DOHH2 (cell line): Measurements from ENCODE around the gene HSD3B1.

Experiments used
- EZH2phosphoT487 ChIP-seq: fragments of 200-600 bp; sonication (generic); IDR thresholded peaks from 2 replicates; pipeline ENCODE4 v1.6.1; 2017; ENCODE audit warnings: borderline replicate concordance, mild to moderate bottlenecking, antibody characterized with exemption, low read length, moderate library complexity, mixed read lengths
- TF ChIP-seq, protein P1 (sequence below): fragments of 200-600 bp; sonication (generic); IDR thresholded peaks from one replicate; pipeline ENCODE4 v1.5.1; 2014; ENCODE audit warnings: antibody characterized with exemption, mild to moderate bottlenecking, low read depth, low read length; ENCODE audit not compliant: poor library complexity, severe bottlenecking

DNA sequence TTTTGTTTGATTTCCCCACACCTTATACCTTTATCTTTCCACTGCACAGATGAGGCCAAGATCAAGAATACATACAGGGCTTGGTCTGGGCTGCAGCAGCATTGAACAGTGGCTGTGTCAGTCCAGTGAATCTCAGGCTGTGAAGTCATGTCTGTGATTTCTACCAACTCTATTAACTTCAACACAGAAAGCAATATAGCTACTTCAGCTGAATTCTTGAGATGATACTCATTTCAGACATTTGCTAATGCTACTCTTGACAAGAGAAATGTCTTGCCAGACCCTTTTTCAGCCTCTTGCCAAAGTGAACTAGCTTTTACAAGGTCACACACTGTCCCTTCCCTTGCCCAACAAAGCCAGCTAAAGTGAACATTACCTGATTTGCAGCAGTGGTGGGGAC is 25.1 kb upstream of the HSD3B1 start:
- TF ChIP-seq, protein P1, sequence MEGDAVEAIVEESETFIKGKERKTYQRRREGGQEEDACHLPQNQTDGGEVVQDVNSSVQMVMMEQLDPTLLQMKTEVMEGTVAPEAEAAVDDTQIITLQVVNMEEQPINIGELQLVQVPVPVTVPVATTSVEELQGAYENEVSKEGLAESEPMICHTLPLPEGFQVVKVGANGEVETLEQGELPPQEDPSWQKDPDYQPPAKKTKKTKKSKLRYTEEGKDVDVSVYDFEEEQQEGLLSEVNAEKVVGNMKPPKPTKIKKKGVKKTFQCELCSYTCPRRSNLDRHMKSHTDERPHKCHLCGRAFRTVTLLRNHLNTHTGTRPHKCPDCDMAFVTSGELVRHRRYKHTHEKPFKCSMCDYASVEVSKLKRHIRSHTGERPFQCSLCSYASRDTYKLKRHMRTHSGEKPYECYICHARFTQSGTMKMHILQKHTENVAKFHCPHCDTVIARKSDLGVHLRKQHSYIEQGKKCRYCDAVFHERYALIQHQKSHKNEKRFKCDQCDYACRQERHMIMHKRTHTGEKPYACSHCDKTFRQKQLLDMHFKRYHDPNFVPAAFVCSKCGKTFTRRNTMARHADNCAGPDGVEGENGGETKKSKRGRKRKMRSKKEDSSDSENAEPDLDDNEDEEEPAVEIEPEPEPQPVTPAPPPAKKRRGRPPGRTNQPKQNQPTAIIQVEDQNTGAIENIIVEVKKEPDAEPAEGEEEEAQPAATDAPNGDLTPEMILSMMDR = no peak
- no peak for TF ChIP-seq EZH2phosphoT487
